Mammary epithelial cell (primary cell): ENCODE data around the gene SLC38A9.

ENCODE experiments used
- EZH2 ChIP-seq: IDR thresholded peaks from 2 replicates; pipeline ENCODE4 v1.6.1; 2012; ENCODE audit warnings: low read length, inconsistent platforms, borderline replicate concordance
- TF ChIP-seq, protein P1 (sequence below), 2 donors: IDR thresholded peaks in 1 of 2; conservative IDR thresholded peaks in 1 of 2; 2 replicates each; pipeline ENCODE4 v1.5.1; 2011 to 2012; ENCODE audit warnings: inconsistent platforms in 2 of 2, low read length in 2 of 2, mild to moderate bottlenecking in 2 of 2, control low read depth in 1 of 2, low read depth in 1 of 2; ENCODE audit not compliant: insufficient read depth in 1 of 2; ENCODE audit errors: extremely low read depth in 1 of 2

DNA sequence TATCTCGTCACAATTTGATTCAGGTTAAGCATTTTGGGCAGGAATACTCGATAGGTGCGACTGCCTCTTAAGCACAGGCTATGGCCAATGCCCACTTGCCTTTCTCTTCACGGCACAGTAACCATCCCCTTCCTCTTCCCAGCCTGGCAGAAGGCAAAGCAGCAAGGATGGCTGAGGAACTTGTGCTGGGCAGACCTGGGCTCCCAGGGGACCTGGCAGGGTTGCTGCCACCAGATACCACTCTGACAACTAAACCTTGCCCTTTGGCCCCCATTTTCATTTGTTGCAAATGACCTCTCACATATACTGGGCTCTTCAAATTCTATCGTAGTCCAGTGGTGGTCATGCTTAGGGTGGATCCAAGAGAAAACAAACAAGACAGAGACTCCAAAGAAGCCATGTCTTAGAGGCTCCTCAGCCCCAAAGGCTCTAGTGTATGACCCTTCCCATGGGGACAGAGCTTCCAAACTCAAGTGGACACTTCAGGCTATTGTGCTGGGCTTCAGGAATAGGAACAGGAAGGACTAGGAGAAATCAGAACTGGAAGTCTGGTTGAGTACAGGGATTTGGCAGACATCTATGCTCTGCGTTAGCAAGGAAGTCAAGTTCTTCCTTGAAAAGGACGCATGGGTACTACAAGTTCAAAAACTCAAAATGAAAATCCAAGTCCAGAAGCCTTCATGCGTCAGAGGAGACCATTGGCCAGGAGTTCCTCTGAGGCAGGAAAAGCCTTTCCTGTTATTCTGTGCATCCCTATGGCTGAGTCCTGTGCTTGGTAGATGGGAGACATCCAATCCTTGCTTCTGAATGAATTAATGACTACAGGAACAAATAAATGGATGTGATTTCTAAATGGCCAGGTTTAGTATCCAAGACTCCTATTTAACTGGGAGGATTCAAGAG is 112.7 kb downstream of the SLC38A9 start:
- TF ChIP-seq, protein P1, sequence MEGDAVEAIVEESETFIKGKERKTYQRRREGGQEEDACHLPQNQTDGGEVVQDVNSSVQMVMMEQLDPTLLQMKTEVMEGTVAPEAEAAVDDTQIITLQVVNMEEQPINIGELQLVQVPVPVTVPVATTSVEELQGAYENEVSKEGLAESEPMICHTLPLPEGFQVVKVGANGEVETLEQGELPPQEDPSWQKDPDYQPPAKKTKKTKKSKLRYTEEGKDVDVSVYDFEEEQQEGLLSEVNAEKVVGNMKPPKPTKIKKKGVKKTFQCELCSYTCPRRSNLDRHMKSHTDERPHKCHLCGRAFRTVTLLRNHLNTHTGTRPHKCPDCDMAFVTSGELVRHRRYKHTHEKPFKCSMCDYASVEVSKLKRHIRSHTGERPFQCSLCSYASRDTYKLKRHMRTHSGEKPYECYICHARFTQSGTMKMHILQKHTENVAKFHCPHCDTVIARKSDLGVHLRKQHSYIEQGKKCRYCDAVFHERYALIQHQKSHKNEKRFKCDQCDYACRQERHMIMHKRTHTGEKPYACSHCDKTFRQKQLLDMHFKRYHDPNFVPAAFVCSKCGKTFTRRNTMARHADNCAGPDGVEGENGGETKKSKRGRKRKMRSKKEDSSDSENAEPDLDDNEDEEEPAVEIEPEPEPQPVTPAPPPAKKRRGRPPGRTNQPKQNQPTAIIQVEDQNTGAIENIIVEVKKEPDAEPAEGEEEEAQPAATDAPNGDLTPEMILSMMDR (conservative IDR thresholded peaks at IDR 0.05 in 1 of 2, IDR thresholded peaks at IDR 0.05 in 1 of 2; ENCODE audit: extremely low read depth in 1 of 2, insufficient read depth in 1 of 2, low read depth in 1 of 2, low read length in 2 of 2): no peak
- no peak for TF ChIP-seq EZH2
